ENCODE measurements around the gene DLST. TPM values are rescaled to one million over a fixed set of nuclear protein-coding genes. Genes with fewer than 3 reads are reported as not detected.

The DLST gene
- total and polyA plus RNA-seq, 3 donors from 2014 or later: 82.0 to 98.1 (median 82.8) TPM

- H3K36me3 ChIP-seq (ENCODE audit: low read depth, missing control alignments): no peaks in the 10 kb centered on the region
- H3K27ac ChIP-seq: no peak overlapping the region
- no peak for TF ChIP-seq CTCF (IDR thresholded peaks at IDR 0.05)
- TF ChIP-seq POLR2A (IDR thresholded peaks at IDR 0.05): no peak
- H3K9me3 ChIP-seq: no peaks in the 10 kb centered on the region
- no peaks in the 10 kb centered on the region for H3K4me1 ChIP-seq
- H3K4me3 ChIP-seq: no peak overlapping the region
- H3K27me3 ChIP-seq: no peaks in the 10 kb centered on the region
- intact Hi-C loops (cut with DNase I; ENCODE audit: low total_unique reads): no loop called here
- 71% methylated on average over 10 of the region's 10 CpGs for WGBS, 2 donors
- no peak for DNase-seq
These were observed 21.8 kb upstream of the DLST start for GRCh38 chr14:74859757-74860552.

GRCh38 chr14:74860899-74861733, 20.6 kb upstream of the DLST start:
- Histone ChIP-seq H3K4me3 (no peak overlapping the region), H3K9me3 (no peaks in the 10 kb centered on the region), H3K27ac (no peak overlapping the region), H3K36me3 (ENCODE audit: low read depth, missing control alignments) (no peaks in the 10 kb centered on the region), H3K27me3 (no peaks in the 10 kb centered on the region), H3K4me1 (no peaks in the 10 kb centered on the region)
- peak; percentile 96 for DNase-seq
- intact Hi-C loops (cut with DNase I; ENCODE audit: low total_unique reads): no loop called here
- peak; percentile 62 to 92 (median 69) for TF ChIP-seq CTCF (IDR thresholded peaks at IDR 0.05)
- no peak for TF ChIP-seq POLR2A (IDR thresholded peaks at IDR 0.05)
- WGBS, 2 donors: 35 to 42% methylated on average over 7 of the region's 7 CpGs

GRCh38 chr14:74861734-74862090, 20.0 kb upstream of the DLST start:
- 80 to 82% methylated on average over 3 of the region's 3 CpGs for WGBS, 2 donors
- Histone ChIP-seq H3K4me1 (no peaks in the 10 kb centered on the region), H3K9me3 (no peaks in the 10 kb centered on the region), H3K27me3 (no peaks in the 10 kb centered on the region), H3K36me3 (ENCODE audit: low read depth, missing control alignments) (no peaks in the 10 kb centered on the region), H3K27ac (no peak overlapping the region), H3K4me3 (no peak overlapping the region)
- intact Hi-C loops (cut with DNase I; ENCODE audit: low total_unique reads): no loop called here
- DNase-seq: no peak
- TF ChIP-seq POLR2A (IDR thresholded peaks at IDR 0.05) (no peak), CTCF (IDR thresholded peaks at IDR 0.05) (no peak)

GRCh38 chr14:74863274-74863673, 18.4 kb upstream of the DLST start:
- no peak overlapping the region for H3K4me3 ChIP-seq
- 87 to 100% methylated on average over 2 to 9 of the region's 9 CpGs for WGBS, 2 donors
- intact Hi-C loops (cut with DNase I; ENCODE audit: low total_unique reads): no loop called here
- no peaks in the 10 kb centered on the region for H3K27me3 ChIP-seq
- no peaks in the 10 kb centered on the region for H3K9me3 ChIP-seq
- no peak for DNase-seq
- H3K36me3 ChIP-seq (ENCODE audit: low read depth, missing control alignments): no peaks in the 10 kb centered on the region
- H3K4me1 ChIP-seq: no peaks in the 10 kb centered on the region
- TF ChIP-seq CTCF (IDR thresholded peaks at IDR 0.05) (no peak), POLR2A (IDR thresholded peaks at IDR 0.05) (no peak)
- H3K27ac ChIP-seq: no peak overlapping the region
